HG03066 (cell line): ENCODE measurements around the gene C3orf22.
"Not testable (repeated sequence)": the region's sequence is repeated elsewhere in the genome, so short reads cannot be mapped to it uniquely, and the experiment has no call there.

Experiments
- ATAC-seq: cut with Tn5 transposase; IDR thresholded peaks from one replicate; pipeline ENCODE4 v1.9.1; 2021; ENCODE audit warnings: low read depth; ENCODE audit not compliant: unreplicated experiment

Gene C3orf22

GRCh38 chr3:126558336-126559071 lies at the start of gene C3orf22:
C3orf22 (minus strand) TSS chr3:126558932; CDS start chr3:126553390, 5,542 bp downstream.
- no peak for ATAC-seq

GRCh38 chr3:126607214-126607908 lies 48.6 kb upstream of the C3orf22 start:
- ATAC-seq, result no peak

GRCh38 chr3:126606001-126606400 lies 47.3 kb upstream of the C3orf22 start:
- ATAC-seq, result no peak

GRCh38 chr3:126604691-126605090 lies 46.0 kb upstream of the C3orf22 start:
- ATAC-seq, result no peak

GRCh38 chr3:126599101-126599500 lies 40.4 kb upstream of the C3orf22 start:
- ATAC-seq, result no peak

- not testable (repeated sequence) for ATAC-seq
Measured at GRCh38 chr3:126595479-126595878, 36.7 kb upstream of the C3orf22 start.

- not testable (repeated sequence) for ATAC-seq
Measured at GRCh38 chr3:126591515-126591914, 32.8 kb upstream of the C3orf22 start.

- no peak for ATAC-seq
Measured at GRCh38 chr3:126582311-126582710, 23.6 kb upstream of the C3orf22 start.

- ATAC-seq, result no peak
Measured at GRCh38 chr3:126581569-126581968, 22.8 kb upstream of the C3orf22 start.

GRCh38 chr3:126580746-126581145 lies 22.0 kb upstream of the C3orf22 start:
- no peak for ATAC-seq

GRCh38 chr3:126578702-126579101 lies 20.0 kb upstream of the C3orf22 start:
- ATAC-seq, result no peak

- no peak for ATAC-seq
Measured at GRCh38 chr3:126577261-126577660, 18.5 kb upstream of the C3orf22 start.

- no peak for ATAC-seq
Measured at GRCh38 chr3:126573492-126574117, 14.9 kb upstream of the C3orf22 start.

GRCh38 chr3:126571078-126571477 lies 12.3 kb upstream of the C3orf22 start:
- no peak for ATAC-seq

- ATAC-seq, result no peak
Measured at GRCh38 chr3:126570103-126570541, 11.4 kb upstream of the C3orf22 start.

- ATAC-seq, result no peak
Measured at GRCh38 chr3:126569390-126569975, 10.8 kb upstream of the C3orf22 start.

GRCh38 chr3:126568776-126569342 lies 10.1 kb upstream of the C3orf22 start:
- ATAC-seq, result no peak

GRCh38 chr3:126567696-126568438 lies 9.1 kb upstream of the C3orf22 start:
- ATAC-seq, result no peak

- no peak for ATAC-seq
Measured at GRCh38 chr3:126562737-126563276, 4.1 kb upstream of the C3orf22 start.

GRCh38 chr3:126557761-126558160 lies 971 bp downstream of the C3orf22 start:
- no peak for ATAC-seq
